PC-9 (cell line): ENCODE measurements around the gene ME1. TPM values are rescaled to one million over a fixed set of nuclear protein-coding genes. Genes with fewer than 3 reads are reported as not detected.
"Not testable (repeated sequence)": the region's sequence is repeated elsewhere in the genome, so short reads cannot be mapped to it uniquely, and the experiment has no call there.

Experiments
- BruUV-seq: library from RNA; stranded (reverse); fragments of 400-500 nt; replicated peaks from 2 replicates; lab custom pipeline; 2021; lab: Mats Ljungman, UMichigan
- CTCF ChIA-PET: fragments of 300-600 bp; sonication (Branson Sonifier 250); formaldehyde crosslinking; loops from one replicate; lab custom pipeline; 2022; ENCODE audit warnings: antibody characterized with exemption; lab: Charles Lee
- POLR2A ChIA-PET: fragments of 300-600 bp; sonication (Branson Sonifier 250); formaldehyde crosslinking; loops from one replicate; lab custom pipeline; 2022; ENCODE audit warnings: antibody characterized with exemption; ENCODE audit not compliant: unreplicated experiment; lab: Charles Lee
- DNase-seq, 2 experiments: peaks; one replicate each; pipeline versions ENCODE4 v3.0.0 to v3.0.0-alpha.2; 2015 to 2022; ENCODE audit warnings: mixed read lengths in 1 of 2
- H2AFZ ChIP-seq: fragments of 200-600 bp; sonication (generic); 2 replicates; pipeline ENCODE4 v1.8.1; 2017; ENCODE audit warnings: antibody characterized with exemption
- H3F3A ChIP-seq: fragments of 200-600 bp; sonication (generic); 2 replicates; pipeline ENCODE4 v1.8.1; 2017; ENCODE audit warnings: antibody characterized with exemption, mild to moderate bottlenecking, low read depth; ENCODE audit not compliant: insufficient read depth
- H3K27ac ChIP-seq: fragments of 200-600 bp; sonication (generic); 2 replicates; pipeline ENCODE4 v1.6.1; 2016; ENCODE audit warnings: mixed run types
- H3K27me3 ChIP-seq: fragments of 200-600 bp; sonication (generic); 2 replicates; pipeline ENCODE4 v1.6.1; 2016; ENCODE audit warnings: low read depth, mixed run types; ENCODE audit not compliant: insufficient read depth
- H3K36me3 ChIP-seq: fragments of 200-600 bp; sonication (generic); 2 replicates; pipeline ENCODE4 v1.6.1; 2016; ENCODE audit warnings: low read depth, mixed run types
- H3K4me1 ChIP-seq: fragments of 200-600 bp; sonication (generic); replicated peaks from 2 replicates; pipeline ENCODE4 v1.6.1; 2016; ENCODE audit warnings: mixed run types; ENCODE audit not compliant: insufficient read depth
- H3K4me2 ChIP-seq: fragments of 200-600 bp; sonication (generic); 2 replicates; pipeline ENCODE4 v1.6.1; 2017; ENCODE audit warnings: mixed run types
- H3K4me3 ChIP-seq: fragments of 200-600 bp; sonication (generic); 2 replicates; pipeline ENCODE4 v1.6.1; 2016; ENCODE audit warnings: mixed run types
- H3K79me2 ChIP-seq: fragments of 200-600 bp; sonication (generic); 2 replicates; pipeline ENCODE4 v1.6.1; 2017; ENCODE audit warnings: low read depth, mixed run types
- H3K9me2 ChIP-seq: fragments of 200-600 bp; sonication (generic); 2 replicates; pipeline ENCODE4 v1.8.1; 2017; ENCODE audit warnings: mild to moderate bottlenecking; ENCODE audit not compliant: insufficient read depth
- H3K9me3 ChIP-seq: fragments of 200-600 bp; sonication (generic); 2 replicates; pipeline ENCODE4 v1.8.1; 2016; ENCODE audit warnings: low read depth; ENCODE audit not compliant: insufficient read depth
- H4K20me1 ChIP-seq: fragments of 200-600 bp; sonication (generic); 2 replicates; pipeline ENCODE4 v1.8.1; 2017; ENCODE audit not compliant: insufficient read depth
- EZH2 ChIP-seq: fragments of 200-600 bp; sonication (generic); IDR thresholded peaks from 2 replicates; pipeline ENCODE4 v1.8.0; 2017; ENCODE audit warnings: antibody characterized with exemption, low read depth
- intact Hi-C: fragments of 100-400 bp; cut with micrococcal nuclease; formaldehyde crosslinking; loops from one replicate; pipeline ENCODE4 v1.10.0; 2022; ENCODE audit not compliant: unreplicated experiment
- total RNA-seq: library from RNA; stranded (reverse); gene quantifications from 2 replicates; pipeline ENCODE4 v1.2.3, GENCODE V29; 2021
- TF ChIP-seq, protein P1 (sequence below): fragments of 200-600 bp; sonication (generic); conservative IDR thresholded peaks from 2 replicates; pipeline ENCODE4 v1.6.1; 2017; ENCODE audit warnings: mixed run types, antibody characterized with exemption, mild to moderate bottlenecking, moderate library complexity

The ME1 gene
- total RNA-seq, 1 experiment from 2014 or later: 111 TPM

DNA sequence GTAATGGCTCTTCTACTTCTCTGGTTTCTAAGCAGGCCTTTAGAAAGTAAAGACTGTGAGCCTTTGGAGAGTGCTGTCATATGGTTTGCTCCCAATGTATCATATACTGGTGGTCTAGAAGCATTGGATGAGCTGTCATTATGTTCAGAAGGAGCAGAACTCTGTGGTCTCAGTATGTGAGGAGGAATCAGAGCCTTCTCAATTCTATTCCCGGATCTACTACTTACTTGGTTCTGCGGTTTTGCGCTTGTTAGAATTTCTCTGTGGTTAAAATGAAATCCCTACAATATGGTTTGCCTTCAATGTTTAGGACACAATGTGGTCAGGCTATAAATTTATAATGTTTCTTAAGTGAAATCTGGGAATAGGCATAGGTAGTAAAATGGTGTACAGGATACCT, 173.1 kb downstream of the ME1 start:
- POLR2A ChIA-PET: no interaction called here
- Histone ChIP-seq H3K4me3 (no peak overlapping the region), H3F3A (0 out of 2 replicates have a peak, but pooled peaks cover 4% of the 10 kb centered on the region), H3K36me3 (peaks cover 10% of the 10 kb centered on the region), H3K27ac (no peak overlapping the region), H3K27me3 (no peaks in the 10 kb centered on the region), H3K4me2 (no peak overlapping the region), H3K9me2 (no peaks in the 10 kb centered on the region; the same call in 1 of the 2 replicates), H3K4me1 (no peaks in the 10 kb centered on the region), H3K9me3 (no peaks in the 10 kb centered on the region), H2AFZ (no peak overlapping the region), H4K20me1 (no peaks in the 10 kb centered on the region), H3K79me2 (no peaks in the 10 kb centered on the region)
- no TSS peak for BruUV-seq
- CTCF ChIA-PET: no interaction called here
- no peak for DNase-seq
- TF ChIP-seq, protein P1, sequence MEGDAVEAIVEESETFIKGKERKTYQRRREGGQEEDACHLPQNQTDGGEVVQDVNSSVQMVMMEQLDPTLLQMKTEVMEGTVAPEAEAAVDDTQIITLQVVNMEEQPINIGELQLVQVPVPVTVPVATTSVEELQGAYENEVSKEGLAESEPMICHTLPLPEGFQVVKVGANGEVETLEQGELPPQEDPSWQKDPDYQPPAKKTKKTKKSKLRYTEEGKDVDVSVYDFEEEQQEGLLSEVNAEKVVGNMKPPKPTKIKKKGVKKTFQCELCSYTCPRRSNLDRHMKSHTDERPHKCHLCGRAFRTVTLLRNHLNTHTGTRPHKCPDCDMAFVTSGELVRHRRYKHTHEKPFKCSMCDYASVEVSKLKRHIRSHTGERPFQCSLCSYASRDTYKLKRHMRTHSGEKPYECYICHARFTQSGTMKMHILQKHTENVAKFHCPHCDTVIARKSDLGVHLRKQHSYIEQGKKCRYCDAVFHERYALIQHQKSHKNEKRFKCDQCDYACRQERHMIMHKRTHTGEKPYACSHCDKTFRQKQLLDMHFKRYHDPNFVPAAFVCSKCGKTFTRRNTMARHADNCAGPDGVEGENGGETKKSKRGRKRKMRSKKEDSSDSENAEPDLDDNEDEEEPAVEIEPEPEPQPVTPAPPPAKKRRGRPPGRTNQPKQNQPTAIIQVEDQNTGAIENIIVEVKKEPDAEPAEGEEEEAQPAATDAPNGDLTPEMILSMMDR: no peak
- no peak for TF ChIP-seq EZH2
- intact Hi-C loops: no loop called here

DNA sequence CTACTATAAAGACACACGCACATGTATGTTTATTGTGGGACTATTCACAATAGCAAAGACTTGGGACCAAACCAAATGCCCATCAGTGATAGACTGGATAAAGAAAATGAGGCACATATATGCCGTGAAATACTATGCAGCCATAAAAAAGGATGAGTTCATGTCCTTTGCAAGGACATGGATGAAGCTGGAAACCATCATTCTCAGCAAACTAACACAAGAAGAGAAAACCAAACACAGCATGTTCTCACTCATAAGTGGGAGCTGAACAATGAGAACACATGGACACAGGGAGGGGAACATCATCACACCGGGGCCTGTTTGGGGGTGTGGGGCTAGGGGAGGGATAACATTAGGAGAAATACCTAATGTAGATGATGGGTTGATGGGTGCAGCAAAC, 174.1 kb downstream of the ME1 start:
- H3K4me1 ChIP-seq, DNase-seq, H4K20me1 ChIP-seq, H3K79me2 ChIP-seq, H3K27me3 ChIP-seq, CTCF ChIA-PET, H3K4me2 ChIP-seq, intact Hi-C loops, BruUV-seq, H3F3A ChIP-seq, H3K9me3 ChIP-seq, H2AFZ ChIP-seq, H3K4me3 ChIP-seq, H3K9me2 ChIP-seq, POLR2A ChIA-PET, H3K27ac ChIP-seq: not testable (repeated sequence)
- peaks cover 10% of the 10 kb centered on the region for H3K36me3 ChIP-seq

DNA sequence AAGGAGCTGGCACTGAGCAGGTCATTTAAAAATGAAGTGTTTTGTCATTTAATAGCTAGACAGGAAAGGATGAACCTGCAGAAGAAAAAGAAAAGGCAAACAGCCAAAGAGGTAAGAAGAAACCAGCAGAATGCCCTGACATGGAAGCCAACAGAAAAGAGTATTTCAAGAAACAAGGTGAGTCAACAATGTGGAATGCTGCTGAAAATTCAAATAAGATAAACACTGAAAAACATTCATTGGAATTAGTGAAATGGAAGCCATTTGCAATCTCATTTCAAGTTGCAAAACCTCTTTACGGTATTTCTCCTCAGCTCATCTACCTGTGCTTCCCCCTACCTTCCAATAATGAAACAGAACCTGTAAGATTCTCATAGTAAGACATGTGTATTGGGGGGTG, 178.1 kb downstream of the ME1 start:
- H3K4me3 ChIP-seq: no peak overlapping the region
- no peaks in the 10 kb centered on the region for H3K9me2 ChIP-seq
- H2AFZ ChIP-seq: no peak overlapping the region
- H4K20me1 ChIP-seq: no peaks in the 10 kb centered on the region
- H3K4me1 ChIP-seq: no peaks in the 10 kb centered on the region
- no peaks in the 10 kb centered on the region for H3K9me3 ChIP-seq
- no peaks in the 10 kb centered on the region for H3K79me2 ChIP-seq
- DNase-seq: peak in 1 of 2 experiments; percentile 3
- ChIA-PET POLR2A (interaction anchor here (0.6 kb wide), 1 partner anchor 996 kb away, joined by 7 read pairs; no protein-coding TSS in a partner anchor), CTCF (no interaction called here)
- no TSS peak for BruUV-seq
- H3K36me3 ChIP-seq: peaks cover 10% of the 10 kb centered on the region
- H3K4me2 ChIP-seq: no peak overlapping the region
- no peak overlapping the region for H3K27ac ChIP-seq
- intact Hi-C loops: no loop called here
- no peaks in the 10 kb centered on the region for H3K27me3 ChIP-seq
- TF ChIP-seq, protein P1: no peak
- no peak for TF ChIP-seq EZH2
- H3F3A ChIP-seq: no peaks in the 10 kb centered on the region

DNA sequence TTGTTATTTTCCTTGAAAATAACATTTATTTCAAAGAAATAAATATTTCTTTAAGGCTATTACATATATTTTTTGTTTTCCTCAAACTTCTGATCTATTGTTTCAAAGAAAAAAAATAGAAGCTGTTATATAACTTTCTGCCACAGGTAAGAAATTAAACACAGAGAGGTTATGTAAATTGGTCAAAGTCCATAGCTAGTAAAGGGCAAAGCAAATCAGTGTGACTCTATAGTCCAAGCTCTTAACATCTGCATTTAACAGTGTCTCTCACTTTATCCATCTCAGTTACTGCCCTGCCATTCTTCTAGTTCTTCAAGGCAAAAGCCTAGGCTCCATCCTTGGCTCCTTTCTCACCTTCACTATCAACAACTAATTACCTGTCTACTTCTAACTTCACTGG, 180.6 kb downstream of the ME1 start:
- no peak for DNase-seq
- Histone ChIP-seq H3K79me2 (no peaks in the 10 kb centered on the region), H3K4me1 (no peaks in the 10 kb centered on the region), H3K36me3 (peaks cover 10% of the 10 kb centered on the region), H2AFZ (no peak overlapping the region), H3K27ac (no peak overlapping the region), H3K9me3 (no peaks in the 10 kb centered on the region), H3K4me2 (no peak overlapping the region), H4K20me1 (no peaks in the 10 kb centered on the region), H3K9me2 (no peaks in the 10 kb centered on the region), H3F3A (no peaks in the 10 kb centered on the region), H3K4me3 (no peak overlapping the region), H3K27me3 (no peaks in the 10 kb centered on the region)
- ChIA-PET POLR2A (interaction anchor here (0.7 kb wide), 1 partner anchor 182 kb away, joined by 6 read pairs; no protein-coding TSS in a partner anchor), CTCF (no interaction called here)
- no peak for TF ChIP-seq EZH2
- TF ChIP-seq, protein P1: no peak
- BruUV-seq: no TSS peak
- intact Hi-C loops: no loop called here
